IMR-90 (cell line): Measurements from ENCODE around the gene GRPEL2. TPM values are rescaled to one million over a fixed set of nuclear protein-coding genes. Genes with fewer than 3 reads are reported as not detected.

Experiments used
- ATAC-seq: fragments of 200-7000 bp; cut with Tn5 transposase; 2 replicates; pipeline ENCODE4 v1.9.1; 2020; ENCODE audit warnings: low read depth, mild to moderate bottlenecking, moderate library complexity
- BruUV-seq: library from RNA; stranded (reverse); fragments of 400-500 nt; replicated peaks from 2 replicates; lab custom pipeline; 2021; lab: Mats Ljungman, UMichigan
- CTCF ChIA-PET: fragments of 300-600 bp; formaldehyde crosslinking; extraction: SDS; loops from one replicate; lab custom pipeline; 2021; ENCODE audit warnings: antibody characterized with exemption; lab: Yijun Ruan, JAX
- POLR2A ChIA-PET: fragments of 300-600 bp; sonication (Branson Sonifier 250); formaldehyde crosslinking; loops from one replicate; lab custom pipeline; 2022; ENCODE audit warnings: antibody characterized with exemption; ENCODE audit not compliant: unreplicated experiment; lab: Charles Lee
- DNase-seq: peaks from one replicate; pipeline ENCODE4 v3.0.0; 2013
- H2AFZ ChIP-seq: replicated peaks from 2 replicates; pipeline ENCODE3; 2013; ENCODE audit warnings: low read length, mild to moderate bottlenecking; ENCODE audit not compliant: poor library complexity
- H2AK5ac ChIP-seq: 2 replicates; pipeline ENCODE4 v1.6.1; 2013; ENCODE audit warnings: low read depth, low read length, inconsistent platforms
- H2AK9ac ChIP-seq: replicated peaks from 2 replicates; pipeline ENCODE3; 2013; ENCODE audit warnings: mild to moderate bottlenecking, low read depth, low read length, moderate library complexity; ENCODE audit not compliant: poor library complexity
- H2BK120ac ChIP-seq: 2 replicates; pipeline ENCODE4 v1.6.1; 2013; ENCODE audit warnings: low read depth, low read length, inconsistent platforms
- H2BK15ac ChIP-seq: 3 replicates; pipeline ENCODE4 v1.6.1; 2013; ENCODE audit warnings: low read depth, low read length, inconsistent platforms
- H2BK20ac ChIP-seq: 2 replicates; pipeline ENCODE4 v1.6.1; 2013; ENCODE audit warnings: low read depth, mild to moderate bottlenecking, inconsistent platforms, low read length, moderate library complexity
- H2BK5ac ChIP-seq: 2 replicates; pipeline ENCODE4 v1.6.1; 2013; ENCODE audit warnings: mild to moderate bottlenecking, low read depth, low read length, inconsistent platforms; ENCODE audit not compliant: poor library complexity, severe bottlenecking
- H3K14ac ChIP-seq: replicated peaks from 2 replicates; pipeline ENCODE4 v1.6.1; 2013; ENCODE audit warnings: low read depth, low read length, inconsistent platforms
- H3K18ac ChIP-seq: 2 replicates; pipeline ENCODE4 v1.6.1; 2013; ENCODE audit warnings: low read depth, low read length, control low read depth
- H3K23ac ChIP-seq: 2 replicates; pipeline ENCODE4 v1.6.1; 2013; ENCODE audit warnings: low read depth, low read length, inconsistent platforms
- H3K27ac ChIP-seq: 2 replicates; pipeline ENCODE4 v1.5.1; 2013; ENCODE audit warnings: mild to moderate bottlenecking, control low read depth, low read length; ENCODE audit not compliant: insufficient read depth
- H3K27me3 ChIP-seq: 2 replicates; pipeline ENCODE4 v1.6.1; 2013; ENCODE audit warnings: low read length; ENCODE audit not compliant: control insufficient read depth, insufficient read depth
- H3K36me3 ChIP-seq: 2 replicates; pipeline ENCODE4 v1.6.1; 2013; ENCODE audit warnings: low read length, mixed read lengths; ENCODE audit not compliant: control insufficient read depth, insufficient read depth
- H3K4ac ChIP-seq: 2 replicates; pipeline ENCODE4 v1.6.1; 2013; ENCODE audit warnings: low read depth, low read length, inconsistent platforms
- H3K4me1 ChIP-seq: 2 replicates; pipeline ENCODE4 v1.6.1; 2013; ENCODE audit warnings: low read length, mixed read lengths; ENCODE audit not compliant: control insufficient read depth, insufficient read depth
- H3K4me2 ChIP-seq: 2 replicates; pipeline ENCODE4 v1.6.1; 2013; ENCODE audit warnings: low read depth, mild to moderate bottlenecking, control low read depth, low read length, moderate library complexity
- H3K4me3 ChIP-seq: 2 replicates; pipeline ENCODE4 v1.5.1; 2013; ENCODE audit warnings: low read depth, mild to moderate bottlenecking, control low read depth, low read length, moderate library complexity; ENCODE audit not compliant: insufficient read depth
- H3K56ac ChIP-seq: 2 replicates; pipeline ENCODE4 v1.6.1; 2013; ENCODE audit warnings: low read length, inconsistent platforms; ENCODE audit not compliant: insufficient read depth; ENCODE audit errors: extremely low read depth
- H3K79me1 ChIP-seq, 2 experiments: 2 replicates each; pipeline ENCODE4 v1.6.1; 2013; ENCODE audit warnings: low read length in 2 of 2, inconsistent platforms in 1 of 2, low read depth in 1 of 2
- H3K9ac ChIP-seq: 2 replicates; pipeline ENCODE4 v1.6.1; 2013; ENCODE audit warnings: low read depth, low read length, control low read depth
- H3K9me1 ChIP-seq: 2 replicates; pipeline ENCODE4 v1.6.1; 2013; ENCODE audit warnings: low read length, inconsistent platforms; ENCODE audit not compliant: insufficient read depth
- H3K9me3 ChIP-seq: 2 replicates; pipeline ENCODE4 v1.6.1; 2013; ENCODE audit warnings: low read length; ENCODE audit not compliant: control insufficient read depth, insufficient read depth
- H4K20me1 ChIP-seq: 2 replicates; pipeline ENCODE4 v1.6.1; 2013; ENCODE audit warnings: low read length, inconsistent platforms; ENCODE audit not compliant: insufficient read depth
- H4K5ac ChIP-seq: 2 replicates; pipeline ENCODE4 v1.6.1; 2013; ENCODE audit warnings: mild to moderate bottlenecking, low read depth, low read length, control low read depth
- H4K8ac ChIP-seq, 2 experiments: 2 replicates each; pipeline ENCODE4 v1.6.1; 2013; ENCODE audit warnings: low read depth in 2 of 2, low read length in 2 of 2, control low read depth in 1 of 2, inconsistent platforms in 1 of 2
- H4K91ac ChIP-seq: 2 replicates; pipeline ENCODE4 v1.6.1; 2013; ENCODE audit warnings: low read depth, low read length, inconsistent platforms; ENCODE audit not compliant: insufficient read depth
- BHLHE40 ChIP-seq: fragments of 150-350 bp; IDR thresholded peaks from 2 replicates; pipeline ENCODE4 v1.6.1; 2016; ENCODE audit warnings: mild to moderate bottlenecking, low read depth, low read length
- CEBPB ChIP-seq: IDR thresholded peaks from 2 replicates; pipeline ENCODE4 v1.6.1; 2012; ENCODE audit warnings: low read depth, low read length, improper control_type of control experiment
- CTCF ChIP-seq: conservative IDR thresholded peaks from 2 replicates; pipeline ENCODE4 v1.5.1; 2012; ENCODE audit warnings: mild to moderate bottlenecking, low read depth, low read length, improper control_type of control experiment
- ELK1 ChIP-seq: fragments of 150-350 bp; IDR thresholded peaks from 2 replicates; pipeline ENCODE4 v1.6.1; 2016; ENCODE audit warnings: low read depth, mild to moderate bottlenecking, low read length, moderate library complexity, borderline replicate concordance
- MAFK ChIP-seq: IDR thresholded peaks from 2 replicates; pipeline ENCODE4 v1.6.1; 2012; ENCODE audit warnings: low read depth, low read length, improper control_type of control experiment
- MAZ ChIP-seq: IDR thresholded peaks from 2 replicates; pipeline ENCODE4 v1.6.1; 2012; ENCODE audit warnings: low read depth, mild to moderate bottlenecking, low read length, improper control_type of control experiment, moderate library complexity, borderline replicate concordance
- MXI1 ChIP-seq: IDR thresholded peaks from 2 replicates; pipeline ENCODE4 v1.6.1; 2012; ENCODE audit warnings: low read depth, mild to moderate bottlenecking, low read length, moderate library complexity, borderline replicate concordance
- NFE2L2 ChIP-seq: fragments of 150-350 bp; IDR thresholded peaks from 2 replicates; pipeline ENCODE4 v1.6.1; 2016; ENCODE audit warnings: low read depth, mild to moderate bottlenecking, low read length
- POLR2A ChIP-seq: IDR thresholded peaks from 2 replicates; pipeline ENCODE4 v1.6.1; 2012; ENCODE audit warnings: mild to moderate bottlenecking, low read depth, low read length
- RAD21 ChIP-seq: IDR thresholded peaks from 2 replicates; pipeline ENCODE4 v1.6.1; 2012; ENCODE audit warnings: low read length, improper control_type of control experiment
- RCOR1 ChIP-seq: IDR thresholded peaks from 2 replicates; pipeline ENCODE4 v1.6.1; 2012; ENCODE audit warnings: mild to moderate bottlenecking, low read length, improper control_type of control experiment; ENCODE audit not compliant: insufficient replicate concordance
- RFX5 ChIP-seq: IDR thresholded peaks from 2 replicates; pipeline ENCODE4 v1.8.0; 2012; ENCODE audit warnings: low read depth, mild to moderate bottlenecking, low read length, moderate library complexity
- SMC3 ChIP-seq: fragments of 150-350 bp; IDR thresholded peaks from 2 replicates; pipeline ENCODE4 v1.6.1; 2016; ENCODE audit warnings: low read depth, mild to moderate bottlenecking, antibody characterized with exemption, low read length, moderate library complexity
- USF2 ChIP-seq: fragments of 150-350 bp; IDR thresholded peaks from 2 replicates; pipeline ENCODE4 v1.6.1; 2017; ENCODE audit warnings: mild to moderate bottlenecking, antibody characterized with exemption, low read length, low read depth
- WGBS, 2 experiments: methylation state at CpG; one replicate each; pipeline versions ENCODE4 v1.1.5 to v1.1.7; 2013; ENCODE audit warnings: missing lambda C conversion rate in 2 of 2; ENCODE audit not compliant: insufficient read length in 1 of 2; ENCODE audit errors: extremely low coverage in 2 of 2; 5-methylcytosine and 5-hydroxymethylcytosine counted together
- dilution Hi-C: fragments of 300-500 bp; cut with HindIII; formaldehyde crosslinking; loops from one replicate; pipeline ENCODE4 v1.14.3; 2018; ENCODE audit warnings: low sequenced_read_pairs; ENCODE audit not compliant: unreplicated experiment
- in situ Hi-C: fragments of 300-500 bp; cut with MboI; formaldehyde crosslinking; loops from 3 replicates; pipeline ENCODE4 v1.14.3; 2019; ENCODE audit warnings: low sequenced_read_pairs, inconsistent platforms, mixed read lengths
- intact Hi-C: fragments of 100-400 bp; cut with micrococcal nuclease; formaldehyde crosslinking; loops from 2 replicates; pipeline ENCODE4 v1.10.0; 2022
- polyA plus RNA-seq, 3 experiments: library from polyadenylated mRNA; depleted of rRNA; stranded (reverse); fragments of >200 nt; gene quantifications; 2 replicates each; pipeline ENCODE4 v1.2.3, GENCODE V29; 2012; ENCODE audit warnings: low replicate concordance in 1 of 3
- total RNA-seq: library from RNA; depleted of rRNA; stranded (reverse); fragments of >200 nt; gene quantifications from 2 replicates; pipeline ENCODE4 v1.2.3, GENCODE V29; 2012

GRPEL2 gene
- total and polyA plus RNA-seq, 2 of the 4 experiments (the other 2 are of a cell fraction), result 6.2 to 18.1 TPM

GRCh38 chr5:149320791-149321330 lies 24.4 kb upstream of the GRPEL2 start:
- intact Hi-C loops, result loop anchor here (1.0 to 2.0 kb wide), 2 partner anchors 24 to 110 kb away; partner anchors contain the start of gene GRPEL2
- TF ChIP-seq RCOR1, result no peak
- TF ChIP-seq POLR2A, result no peak
- no peak for TF ChIP-seq RAD21
- TF ChIP-seq CTCF, result no peak
- TF ChIP-seq NFE2L2, result peak; percentile 87
- no peak for TF ChIP-seq BHLHE40
- no peak for TF ChIP-seq MAZ
- TF ChIP-seq ELK1, result no peak
- no peak for TF ChIP-seq MXI1
- no peak for TF ChIP-seq CEBPB
- TF ChIP-seq RFX5, result no peak
- peak; percentile 92 for TF ChIP-seq USF2
- no peak for TF ChIP-seq SMC3
- no peak for TF ChIP-seq MAFK

More at GRCh38 chr5:149320791-149321330, 24.4 kb upstream of the GRPEL2 start:
- Histone ChIP-seq H3K27me3 (no peaks in the 10 kb centered on the region), H4K8ac (peak overlapping the region; percentile 76 to 96), H3K4me1 (peaks cover 14% of the 10 kb centered on the region), H2BK20ac (peak overlapping the region; percentile 64), H2AK9ac (peak overlapping the region; percentile 89), H3K9me3 (no peaks in the 10 kb centered on the region), H2BK120ac (peak overlapping the region; percentile 92), H4K20me1 (no peaks in the 10 kb centered on the region), H2AK5ac (peak overlapping the region; percentile 54; the same call in 1 of the 2 replicates), H4K5ac (peak overlapping the region; percentile 94), H3K4ac (peak overlapping the region; percentile 90), H3K4me3 (no peak overlapping the region), H3K4me2 (peak overlapping the region; percentile 15), H3K18ac (peak overlapping the region; percentile 81), H2BK15ac (peak overlapping the region; percentile 49; the same call in 2 of the 3 replicates), H3K9me1 (peaks cover 16% of the 10 kb centered on the region), H4K91ac (peak overlapping the region; percentile 95), H3K14ac (peak overlapping the region; percentile 78), H3K27ac (peak overlapping the region; percentile 82), H3K9ac (peak overlapping the region; percentile 47), H3K56ac (0 out of 2 replicates have a peak overlapping the region, but pooled peaks have one; percentile 7), H3K79me1 (no peaks in the 10 kb centered on the region), H2AFZ (peak overlapping the region; percentile 96), H2BK5ac (peak overlapping the region; percentile 78), H3K36me3 (no peaks in the 10 kb centered on the region), H3K23ac (peak overlapping the region; percentile 46; the same call in 1 of the 2 replicates)
- peak; percentile 94 for DNase-seq
- WGBS, 2 experiments, result 42% methylated on average over 2 of the region's 4 CpGs; no CpG with 5 or more reads in 1 of the 2 experiments
- ChIA-PET CTCF (interaction anchor here (0.6 to 1.5 kb wide), 4 partner anchors 37 to 179 kb away, joined by 3 to 8 read pairs (median 4); partner anchors contain the start of gene PCYOX1L), POLR2A (interaction anchor here (0.7 to 1.3 kb wide), 3 partner anchors 13 to 33 kb away, joined by 3 to 10 read pairs (median 5); partner anchors contain the start of gene GRPEL2)
- in situ Hi-C loops (no loop called here), dilution Hi-C loops (no loop called here)
- no TSS peak for BruUV-seq
- peak; percentile 87 for ATAC-seq
